Measurements from ENCODE around the gene NCKAP1.
A peak's percentile ranks its signal among the peaks of the same experiment; 100 is the strongest.

Gene NCKAP1

GRCh38 chr2:182946958-182947369 is 91.3 kb downstream of the NCKAP1 start:
- H3K4me1 ChIP-seq (ENCODE audit: insufficient read depth, low read length): peaks cover 7% of the 10 kb centered on the region; the same call in 1 of the 2 replicates
- no peak overlapping the region for H3K27ac ChIP-seq (ENCODE audit: low read depth, low read length)
- peaks cover 89% of the 10 kb centered on the region for H3K36me3 ChIP-seq (ENCODE audit: insufficient read depth, low read length)
- H3K4me3 ChIP-seq (ENCODE audit: low read length): no peak overlapping the region
- H3K9me3 ChIP-seq (ENCODE audit: insufficient read depth, low read depth, low read length): no peaks in the 10 kb centered on the region
- H3K27me3 ChIP-seq (ENCODE audit: insufficient read depth, low read length): no peaks in the 10 kb centered on the region
- WGBS: 100% methylated on average over 1 of the region's 1 CpG
- no peak overlapping the region for H3K9ac ChIP-seq (ENCODE audit: low read depth, low read length)

GRCh38 chr2:182943339-182943738 is 94.9 kb downstream of the NCKAP1 start:
- 48% methylated on average over 2 of the region's 2 CpGs for WGBS
- H3K36me3 ChIP-seq (ENCODE audit: insufficient read depth, low read length): peaks cover 91% of the 10 kb centered on the region
- no peak overlapping the region for H3K27ac ChIP-seq (ENCODE audit: low read depth, low read length)
- no peak overlapping the region for H3K9ac ChIP-seq (ENCODE audit: low read depth, low read length)
- no peaks in the 10 kb centered on the region for H3K9me3 ChIP-seq (ENCODE audit: insufficient read depth, low read depth, low read length)
- H3K4me3 ChIP-seq (ENCODE audit: low read length): no peak overlapping the region
- H3K27me3 ChIP-seq (ENCODE audit: insufficient read depth, low read length): no peaks in the 10 kb centered on the region
- H3K4me1 ChIP-seq (ENCODE audit: insufficient read depth, low read length): no peaks in the 10 kb centered on the region

- Histone ChIP-seq H3K27me3 (ENCODE audit: insufficient read depth, low read length) (no peaks in the 10 kb centered on the region), H3K9ac (ENCODE audit: low read depth, low read length) (no peak overlapping the region), H3K36me3 (ENCODE audit: insufficient read depth, low read length) (peaks cover 91% of the 10 kb centered on the region), H3K4me1 (ENCODE audit: insufficient read depth, low read length) (no peaks in the 10 kb centered on the region), H3K27ac (ENCODE audit: low read depth, low read length) (no peak overlapping the region), H3K4me3 (ENCODE audit: low read length) (no peak overlapping the region), H3K9me3 (ENCODE audit: insufficient read depth, low read depth, low read length) (no peaks in the 10 kb centered on the region)
- WGBS: 89% methylated on average over 2 of the region's 2 CpGs
Measured at GRCh38 chr2:182942756-182943155, 95.5 kb downstream of the NCKAP1 start.

- no peaks in the 10 kb centered on the region for H3K4me1 ChIP-seq (ENCODE audit: insufficient read depth, low read length)
- no peak overlapping the region for H3K27ac ChIP-seq (ENCODE audit: low read depth, low read length)
- H3K27me3 ChIP-seq (ENCODE audit: insufficient read depth, low read length): no peaks in the 10 kb centered on the region
- H3K4me3 ChIP-seq (ENCODE audit: low read length): no peak overlapping the region
- no CpG with 5 or more reads among the region's 1 CpG for WGBS
- H3K9me3 ChIP-seq (ENCODE audit: insufficient read depth, low read depth, low read length): no peaks in the 10 kb centered on the region
- peaks cover 91% of the 10 kb centered on the region for H3K36me3 ChIP-seq (ENCODE audit: insufficient read depth, low read length)
- no peak overlapping the region for H3K9ac ChIP-seq (ENCODE audit: low read depth, low read length)
Measured at GRCh38 chr2:182941919-182942318, 96.3 kb downstream of the NCKAP1 start.

GRCh38 chr2:182941121-182941722 is 97.0 kb downstream of the NCKAP1 start:
- H3K27ac ChIP-seq (ENCODE audit: low read depth, low read length): no peak overlapping the region

GRCh38 chr2:182937870-182938269 is 100.4 kb downstream of the NCKAP1 start:
- Histone ChIP-seq H3K4me1 (ENCODE audit: insufficient read depth, low read length) (no peaks in the 10 kb centered on the region), H3K36me3 (ENCODE audit: insufficient read depth, low read length) (peaks cover 96% of the 10 kb centered on the region), H3K9ac (ENCODE audit: low read depth, low read length) (no peak overlapping the region), H3K27me3 (ENCODE audit: insufficient read depth, low read length) (no peaks in the 10 kb centered on the region), H3K9me3 (ENCODE audit: insufficient read depth, low read depth, low read length) (no peaks in the 10 kb centered on the region), H3K27ac (ENCODE audit: low read depth, low read length) (no peak overlapping the region), H3K4me3 (ENCODE audit: low read length) (no peak overlapping the region)
- 91% methylated on average over 3 of the region's 3 CpGs for WGBS

More at GRCh38 chr2:182941121-182941722, 97.0 kb downstream of the NCKAP1 start:
- 94% methylated on average over 2 of the region's 2 CpGs for WGBS
- Histone ChIP-seq H3K4me3 (ENCODE audit: low read length) (no peak overlapping the region), H3K36me3 (ENCODE audit: insufficient read depth, low read length) (peaks cover 91% of the 10 kb centered on the region), H3K27me3 (ENCODE audit: insufficient read depth, low read length) (no peaks in the 10 kb centered on the region), H3K9ac (ENCODE audit: low read depth, low read length) (no peak overlapping the region), H3K4me1 (ENCODE audit: insufficient read depth, low read length) (no peaks in the 10 kb centered on the region), H3K9me3 (ENCODE audit: insufficient read depth, low read depth, low read length) (no peaks in the 10 kb centered on the region)

GRCh38 chr2:182933629-182934028 is 104.6 kb downstream of the NCKAP1 start:
- 98% methylated on average over 3 of the region's 3 CpGs for WGBS
- Histone ChIP-seq H3K36me3 (ENCODE audit: insufficient read depth, low read length) (peaks cover 94% of the 10 kb centered on the region), H3K4me1 (ENCODE audit: insufficient read depth, low read length) (peaks cover 10% of the 10 kb centered on the region; the same call in 1 of the 2 replicates), H3K9me3 (ENCODE audit: insufficient read depth, low read depth, low read length) (no peaks in the 10 kb centered on the region), H3K9ac (ENCODE audit: low read depth, low read length) (no peak overlapping the region), H3K27ac (ENCODE audit: low read depth, low read length) (no peak overlapping the region), H3K4me3 (ENCODE audit: low read length) (no peak overlapping the region), H3K27me3 (ENCODE audit: insufficient read depth, low read length) (no peaks in the 10 kb centered on the region)

- Histone ChIP-seq H3K9me3 (ENCODE audit: insufficient read depth, low read depth, low read length) (no peaks in the 10 kb centered on the region), H3K27me3 (ENCODE audit: insufficient read depth, low read length) (no peaks in the 10 kb centered on the region), H3K9ac (ENCODE audit: low read depth, low read length) (no peak overlapping the region), H3K4me3 (ENCODE audit: low read length) (no peak overlapping the region), H3K36me3 (ENCODE audit: insufficient read depth, low read length) (peaks cover 95% of the 10 kb centered on the region), H3K4me1 (ENCODE audit: insufficient read depth, low read length) (peaks cover 15% of the 10 kb centered on the region), H3K27ac (ENCODE audit: low read depth, low read length) (peak overlapping the region; percentile 45; the same call in 1 of the 2 replicates)
Measured at GRCh38 chr2:182929972-182930371, 108.3 kb downstream of the NCKAP1 start.

GRCh38 chr2:182924306-182924705 is 114.0 kb downstream of the NCKAP1 start:
- Histone ChIP-seq H3K4me1 (ENCODE audit: insufficient read depth, low read length) (peaks cover 5% of the 10 kb centered on the region; the same call in 1 of the 2 replicates), H3K27ac (ENCODE audit: low read depth, low read length) (no peak overlapping the region), H3K4me3 (ENCODE audit: low read length) (no peak overlapping the region), H3K9me3 (ENCODE audit: insufficient read depth, low read depth, low read length) (no peaks in the 10 kb centered on the region), H3K36me3 (ENCODE audit: insufficient read depth, low read length) (peaks cover 78% of the 10 kb centered on the region), H3K9ac (ENCODE audit: low read depth, low read length) (no peak overlapping the region), H3K27me3 (ENCODE audit: insufficient read depth, low read length) (no peaks in the 10 kb centered on the region)

- peaks cover 2% of the 10 kb centered on the region; the same call in 1 of the 2 replicates for H3K4me1 ChIP-seq (ENCODE audit: insufficient read depth, low read length)
- H3K36me3 ChIP-seq (ENCODE audit: insufficient read depth, low read length): peaks cover 62% of the 10 kb centered on the region
- no peak overlapping the region for H3K9ac ChIP-seq (ENCODE audit: low read depth, low read length)
- H3K9me3 ChIP-seq (ENCODE audit: insufficient read depth, low read depth, low read length): no peaks in the 10 kb centered on the region
- no peak overlapping the region for H3K4me3 ChIP-seq (ENCODE audit: low read length)
- H3K27ac ChIP-seq (ENCODE audit: low read depth, low read length): no peak overlapping the region
- no peaks in the 10 kb centered on the region for H3K27me3 ChIP-seq (ENCODE audit: insufficient read depth, low read length)
Measured at GRCh38 chr2:182921234-182921633, 117.0 kb downstream of the NCKAP1 start.

- Histone ChIP-seq H3K36me3 (ENCODE audit: insufficient read depth, low read length) (peaks cover 59% of the 10 kb centered on the region), H3K9me3 (ENCODE audit: insufficient read depth, low read depth, low read length) (no peaks in the 10 kb centered on the region), H3K4me1 (ENCODE audit: insufficient read depth, low read length) (peaks cover 8% of the 10 kb centered on the region; the same call in 1 of the 2 replicates), H3K4me3 (ENCODE audit: low read length) (no peak overlapping the region), H3K27me3 (ENCODE audit: insufficient read depth, low read length) (no peaks in the 10 kb centered on the region), H3K9ac (ENCODE audit: low read depth, low read length) (no peak overlapping the region), H3K27ac (ENCODE audit: low read depth, low read length) (no peak overlapping the region)
- WGBS: 96% methylated on average over 5 of the region's 5 CpGs
Measured at GRCh38 chr2:182920631-182921056, 117.6 kb downstream of the NCKAP1 start.

GRCh38 chr2:182920089-182920488 is 118.2 kb downstream of the NCKAP1 start:
- peaks cover 59% of the 10 kb centered on the region for H3K36me3 ChIP-seq (ENCODE audit: insufficient read depth, low read length)

More at GRCh38 chr2:182920089-182920488, 118.2 kb downstream of the NCKAP1 start:
- WGBS: 95% methylated on average over 7 of the region's 7 CpGs
- peaks cover 12% of the 10 kb centered on the region; the same call in 1 of the 2 replicates for H3K4me1 ChIP-seq (ENCODE audit: insufficient read depth, low read length)
- H3K27ac ChIP-seq (ENCODE audit: low read depth, low read length): no peak overlapping the region
- no peaks in the 10 kb centered on the region for H3K9me3 ChIP-seq (ENCODE audit: insufficient read depth, low read depth, low read length)
- H3K4me3 ChIP-seq (ENCODE audit: low read length): no peak overlapping the region
- no peaks in the 10 kb centered on the region for H3K27me3 ChIP-seq (ENCODE audit: insufficient read depth, low read length)
- H3K9ac ChIP-seq (ENCODE audit: low read depth, low read length): no peak overlapping the region

Data from HUES64 (cell line).